Suprapubic skin (tissue), 4 donors: ENCODE results near the gene GAPVD1. TPM values are rescaled to one million over a fixed set of nuclear protein-coding genes. Genes with fewer than 3 reads are reported as not detected.

Experiments
- DNase-seq, 2 donors: peaks; one replicate each; pipeline ENCODE4 v3.0.0-alpha.2; 2019; ENCODE audit warnings: low spot score in 2 of 2
- H3K27ac ChIP-seq: fragments of 200-600 bp; sonication (generic); one replicate; pipeline ENCODE4 v1.5.1; 2019
- H3K27me3 ChIP-seq: fragments of 200-600 bp; sonication (generic); one replicate; pipeline ENCODE4 v1.5.1; 2019
- H3K36me3 ChIP-seq: fragments of 200-600 bp; sonication (generic); one replicate; pipeline ENCODE4 v1.5.1; 2019
- H3K4me1 ChIP-seq: fragments of 200-600 bp; sonication (generic); one replicate; pipeline ENCODE4 v1.5.1; 2019
- H3K4me3 ChIP-seq: fragments of 200-600 bp; sonication (generic); one replicate; pipeline ENCODE4 v1.5.1; 2019; ENCODE audit warnings: mild to moderate bottlenecking
- H3K9me3 ChIP-seq: fragments of 200-600 bp; sonication (generic); one replicate; pipeline ENCODE4 v1.5.1; 2019
- CTCF ChIP-seq, 2 donors: fragments of 200-600 bp in 1 of 2; fragments of 450-650 bp in 1 of 2; sonication (generic) in 1 of 2; IDR thresholded peaks; one replicate each; pipeline ENCODE4 v1.5.1; 2016 to 2019; ENCODE audit warnings: antibody characterized with exemption in 2 of 2, mild to moderate bottlenecking in 1 of 2, moderate library complexity in 1 of 2
- EP300 ChIP-seq: sonication (generic); formaldehyde crosslinking; IDR thresholded peaks from one replicate; pipeline ENCODE4 v1.6.1; 2017; ENCODE audit warnings: antibody characterized with exemption
- POLR2A ChIP-seq, 2 donors: fragments of 450-650 bp; IDR thresholded peaks; one replicate each; pipeline ENCODE4 v1.6.1; 2017; ENCODE audit warnings: antibody characterized with exemption in 2 of 2, mild to moderate bottlenecking in 2 of 2, moderate library complexity in 2 of 2
- POLR2AphosphoS5 ChIP-seq, 3 donors: sonication (generic); formaldehyde crosslinking; IDR thresholded peaks; one replicate each; pipeline ENCODE4 v1.6.1; 2017; ENCODE audit warnings: antibody characterized with exemption in 3 of 3
- WGBS: methylation state at CpG from one replicate; pipeline ENCODE4 v1.1.5; 2018; 5-methylcytosine and 5-hydroxymethylcytosine counted together
- total RNA-seq, 4 donors: library from RNA; depleted of rRNA; stranded (reverse); fragments of >200 nt; gene quantifications; one replicate each; pipeline ENCODE4 v1.1.0, GENCODE V29; 2016

The GAPVD1 gene
- total RNA-seq, 4 donors from 2014 or later, result 49.3 to 87.5 (median 58.7) TPM

- 57% methylated on average over 6 of the region's 6 CpGs for WGBS
- no peak overlapping the region for H3K4me3 ChIP-seq
- H3K4me1 ChIP-seq, result no peaks in the 10 kb centered on the region
- DNase-seq, result no peak
- H3K27ac ChIP-seq, result no peak overlapping the region
- TF ChIP-seq CTCF (IDR thresholded peaks at IDR 0.05) (no peak), POLR2AphosphoS5 (IDR thresholded peaks at IDR 0.05) (no peak), EP300 (no peak), POLR2A (IDR thresholded peaks at IDR 0.05) (no peak)
- no peaks in the 10 kb centered on the region for H3K36me3 ChIP-seq
- no peaks in the 10 kb centered on the region for H3K27me3 ChIP-seq
- H3K9me3 ChIP-seq, result no peaks in the 10 kb centered on the region
These were observed 127.4 kb downstream of the GAPVD1 start for GRCh38 chr9:125388978-125389377.

- DNase-seq, result no peak
- H3K36me3 ChIP-seq, result no peaks in the 10 kb centered on the region
- WGBS, result 94% methylated on average over 6 of the region's 6 CpGs
- H3K4me3 ChIP-seq, result no peak overlapping the region
- H3K27ac ChIP-seq, result no peak overlapping the region
- H3K27me3 ChIP-seq, result no peaks in the 10 kb centered on the region
- TF ChIP-seq EP300, result no peak
- TF ChIP-seq CTCF (IDR thresholded peaks at IDR 0.05), result no peak
- TF ChIP-seq POLR2A (IDR thresholded peaks at IDR 0.05), result no peak
- TF ChIP-seq POLR2AphosphoS5 (IDR thresholded peaks at IDR 0.05), result no peak
- no peaks in the 10 kb centered on the region for H3K4me1 ChIP-seq
- H3K9me3 ChIP-seq, result no peaks in the 10 kb centered on the region
These were observed 130.1 kb downstream of the GAPVD1 start for GRCh38 chr9:125391704-125392103.

GRCh38 chr9:125393426-125393825 is 131.8 kb downstream of the GAPVD1 start:
- 64% methylated on average over 3 of the region's 3 CpGs for WGBS

GRCh38 chr9:125396799-125397198 is 135.2 kb downstream of the GAPVD1 start:
- DNase-seq, result no peak
- Histone ChIP-seq H3K27me3 (no peaks in the 10 kb centered on the region), H3K9me3 (no peaks in the 10 kb centered on the region), H3K4me1 (no peaks in the 10 kb centered on the region), H3K36me3 (no peaks in the 10 kb centered on the region), H3K4me3 (no peak overlapping the region), H3K27ac (no peak overlapping the region)
- TF ChIP-seq CTCF (IDR thresholded peaks at IDR 0.05) (no peak), EP300 (no peak), POLR2A (IDR thresholded peaks at IDR 0.05) (no peak), POLR2AphosphoS5 (IDR thresholded peaks at IDR 0.05) (no peak)
- 96% methylated on average over 6 of the region's 6 CpGs for WGBS

More at GRCh38 chr9:125393426-125393825, 131.8 kb downstream of the GAPVD1 start:
- H3K27ac ChIP-seq, result no peak overlapping the region
- no peaks in the 10 kb centered on the region for H3K36me3 ChIP-seq
- no peaks in the 10 kb centered on the region for H3K9me3 ChIP-seq
- no peak for TF ChIP-seq POLR2AphosphoS5 (IDR thresholded peaks at IDR 0.05)
- no peak for TF ChIP-seq CTCF (IDR thresholded peaks at IDR 0.05)
- no peak for TF ChIP-seq POLR2A (IDR thresholded peaks at IDR 0.05)
- TF ChIP-seq EP300, result no peak
- no peak for DNase-seq
- no peaks in the 10 kb centered on the region for H3K4me1 ChIP-seq
- H3K4me3 ChIP-seq, result no peak overlapping the region
- no peaks in the 10 kb centered on the region for H3K27me3 ChIP-seq

- H3K4me3 ChIP-seq, result no peak overlapping the region
- WGBS, result 71% methylated on average over 11 of the region's 11 CpGs
- no peaks in the 10 kb centered on the region for H3K36me3 ChIP-seq
- no peaks in the 10 kb centered on the region for H3K27me3 ChIP-seq
- TF ChIP-seq CTCF (IDR thresholded peaks at IDR 0.05) (no peak), POLR2AphosphoS5 (IDR thresholded peaks at IDR 0.05) (no peak), POLR2A (IDR thresholded peaks at IDR 0.05) (no peak), EP300 (no peak)
- no peaks in the 10 kb centered on the region for H3K4me1 ChIP-seq
- DNase-seq, result no peak
- no peaks in the 10 kb centered on the region for H3K9me3 ChIP-seq
- H3K27ac ChIP-seq, result no peak overlapping the region
These were observed 136.1 kb downstream of the GAPVD1 start for GRCh38 chr9:125397736-125398135.
